ENCODE results near the gene MEX3B. TPM values are rescaled to one million over a fixed set of nuclear protein-coding genes. Genes with fewer than 3 reads are reported as not detected.

The MEX3B gene
- total RNA-seq, 1 experiment from 2014 or later, result 8.5 TPM

DNA sequence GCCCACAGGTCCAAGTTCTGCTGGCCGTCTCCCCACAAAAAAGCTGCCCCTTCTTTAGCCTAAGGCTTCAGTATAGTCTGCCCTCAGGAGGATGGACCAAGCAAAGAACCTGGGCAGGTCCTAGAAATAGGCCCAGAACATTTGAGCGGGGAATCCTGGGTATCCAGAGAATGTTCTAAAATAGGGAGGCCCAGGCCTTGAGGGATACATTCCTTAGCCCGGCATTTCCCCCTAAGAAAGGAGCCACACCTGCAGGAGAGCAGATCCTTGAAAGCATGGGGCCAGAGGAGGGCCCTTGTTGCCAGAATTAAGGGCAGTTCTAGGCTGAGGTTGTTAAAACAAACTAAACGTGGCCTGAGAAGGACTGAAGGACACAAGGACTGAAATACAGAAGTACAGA lies 20.6 kb upstream of the MEX3B start:
- Histone ChIP-seq H3K27ac (ENCODE audit: low read length) (no peak overlapping the region), H3K4me3 (ENCODE audit: low read depth in 2 of 2, low read length in 2 of 2) (no peak overlapping the region), H3K9me3 (ENCODE audit: control insufficient read depth, insufficient read depth, low read depth, low read length) (no peaks in the 10 kb centered on the region), H3K4me1 (ENCODE audit: control insufficient read depth, insufficient read depth, low read length) (peaks cover 4% of the 10 kb centered on the region), H3K36me3 (ENCODE audit: control insufficient read depth, insufficient read depth, low read length) (no peaks in the 10 kb centered on the region), H3K27me3 (ENCODE audit: control insufficient read depth, insufficient read depth, low read length) (peaks cover 21% of the 10 kb centered on the region)
- TF ChIP-seq SIN3A (IDR thresholded peaks at IDR 0.05; ENCODE audit: borderline replicate concordance, insufficient read depth, low read depth, low read length) (no peak), TCF7L2 (IDR thresholded peaks at IDR 0.05; ENCODE audit: low read depth, low read length) (no peak), POLR2AphosphoS5 (IDR thresholded peaks at IDR 0.05; ENCODE audit: low read depth, low read length) (no peak)
- TF ChIP-seq, protein P1, sequence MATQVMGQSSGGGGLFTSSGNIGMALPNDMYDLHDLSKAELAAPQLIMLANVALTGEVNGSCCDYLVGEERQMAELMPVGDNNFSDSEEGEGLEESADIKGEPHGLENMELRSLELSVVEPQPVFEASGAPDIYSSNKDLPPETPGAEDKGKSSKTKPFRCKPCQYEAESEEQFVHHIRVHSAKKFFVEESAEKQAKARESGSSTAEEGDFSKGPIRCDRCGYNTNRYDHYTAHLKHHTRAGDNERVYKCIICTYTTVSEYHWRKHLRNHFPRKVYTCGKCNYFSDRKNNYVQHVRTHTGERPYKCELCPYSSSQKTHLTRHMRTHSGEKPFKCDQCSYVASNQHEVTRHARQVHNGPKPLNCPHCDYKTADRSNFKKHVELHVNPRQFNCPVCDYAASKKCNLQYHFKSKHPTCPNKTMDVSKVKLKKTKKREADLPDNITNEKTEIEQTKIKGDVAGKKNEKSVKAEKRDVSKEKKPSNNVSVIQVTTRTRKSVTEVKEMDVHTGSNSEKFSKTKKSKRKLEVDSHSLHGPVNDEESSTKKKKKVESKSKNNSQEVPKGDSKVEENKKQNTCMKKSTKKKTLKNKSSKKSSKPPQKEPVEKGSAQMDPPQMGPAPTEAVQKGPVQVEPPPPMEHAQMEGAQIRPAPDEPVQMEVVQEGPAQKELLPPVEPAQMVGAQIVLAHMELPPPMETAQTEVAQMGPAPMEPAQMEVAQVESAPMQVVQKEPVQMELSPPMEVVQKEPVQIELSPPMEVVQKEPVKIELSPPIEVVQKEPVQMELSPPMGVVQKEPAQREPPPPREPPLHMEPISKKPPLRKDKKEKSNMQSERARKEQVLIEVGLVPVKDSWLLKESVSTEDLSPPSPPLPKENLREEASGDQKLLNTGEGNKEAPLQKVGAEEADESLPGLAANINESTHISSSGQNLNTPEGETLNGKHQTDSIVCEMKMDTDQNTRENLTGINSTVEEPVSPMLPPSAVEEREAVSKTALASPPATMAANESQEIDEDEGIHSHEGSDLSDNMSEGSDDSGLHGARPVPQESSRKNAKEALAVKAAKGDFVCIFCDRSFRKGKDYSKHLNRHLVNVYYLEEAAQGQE (IDR thresholded peaks at IDR 0.05; ENCODE audit: insufficient read depth in 1 of 2, low read depth in 2 of 2, low read length in 1 of 2), result no peak
- TF ChIP-seq, protein P2, sequence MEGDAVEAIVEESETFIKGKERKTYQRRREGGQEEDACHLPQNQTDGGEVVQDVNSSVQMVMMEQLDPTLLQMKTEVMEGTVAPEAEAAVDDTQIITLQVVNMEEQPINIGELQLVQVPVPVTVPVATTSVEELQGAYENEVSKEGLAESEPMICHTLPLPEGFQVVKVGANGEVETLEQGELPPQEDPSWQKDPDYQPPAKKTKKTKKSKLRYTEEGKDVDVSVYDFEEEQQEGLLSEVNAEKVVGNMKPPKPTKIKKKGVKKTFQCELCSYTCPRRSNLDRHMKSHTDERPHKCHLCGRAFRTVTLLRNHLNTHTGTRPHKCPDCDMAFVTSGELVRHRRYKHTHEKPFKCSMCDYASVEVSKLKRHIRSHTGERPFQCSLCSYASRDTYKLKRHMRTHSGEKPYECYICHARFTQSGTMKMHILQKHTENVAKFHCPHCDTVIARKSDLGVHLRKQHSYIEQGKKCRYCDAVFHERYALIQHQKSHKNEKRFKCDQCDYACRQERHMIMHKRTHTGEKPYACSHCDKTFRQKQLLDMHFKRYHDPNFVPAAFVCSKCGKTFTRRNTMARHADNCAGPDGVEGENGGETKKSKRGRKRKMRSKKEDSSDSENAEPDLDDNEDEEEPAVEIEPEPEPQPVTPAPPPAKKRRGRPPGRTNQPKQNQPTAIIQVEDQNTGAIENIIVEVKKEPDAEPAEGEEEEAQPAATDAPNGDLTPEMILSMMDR (IDR thresholded peaks at IDR 0.05), result no peak
- no peak for ATAC-seq
- POLR2A ChIA-PET, result no interaction called here
- no peak for DNase-seq (ENCODE audit: low read depth, low spot score)
- in situ Hi-C loops (cut with HindIII; ENCODE audit: low pct_unique_long_range_greater_than_20kb, low sequenced_read_pairs) (no loop called here), intact Hi-C loops (cut with micrococcal nuclease; ENCODE audit: unreplicated experiment) (no loop called here)
- no TSS peak for BruUV-seq (replicated peaks)
- CTCF ChIA-PET, result no interaction called here

DNA sequence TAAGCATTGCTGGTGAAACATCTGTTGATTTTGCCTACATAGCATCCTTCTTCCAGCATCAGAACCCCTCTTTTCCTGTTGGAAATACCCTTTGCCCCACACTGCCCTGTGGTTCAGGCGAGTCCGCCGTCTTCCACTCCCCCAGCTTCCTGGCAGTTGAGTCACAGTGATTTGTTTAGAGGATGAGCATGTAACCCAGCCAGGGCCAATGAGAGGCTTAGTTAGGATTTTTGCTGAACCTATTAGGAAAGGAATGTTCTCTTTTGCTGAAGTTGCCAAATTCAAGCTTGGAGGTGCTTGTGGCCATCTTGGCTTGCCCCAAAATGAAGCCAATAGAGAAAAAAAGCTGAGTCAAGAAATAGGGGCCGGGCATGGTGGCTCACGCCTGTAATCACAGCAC lies 19.0 kb upstream of the MEX3B start:
- ChIA-PET CTCF (no interaction called here), POLR2A (no interaction called here)
- Histone ChIP-seq H3K27me3 (ENCODE audit: control insufficient read depth, insufficient read depth, low read length) (peaks cover 16% of the 10 kb centered on the region), H3K27ac (ENCODE audit: low read length) (no peak overlapping the region), H3K4me1 (ENCODE audit: control insufficient read depth, insufficient read depth, low read length) (peaks cover 4% of the 10 kb centered on the region), H3K36me3 (ENCODE audit: control insufficient read depth, insufficient read depth, low read length) (no peaks in the 10 kb centered on the region), H3K9me3 (ENCODE audit: control insufficient read depth, insufficient read depth, low read depth, low read length) (no peaks in the 10 kb centered on the region), H3K4me3 (ENCODE audit: low read depth in 2 of 2, low read length in 2 of 2) (no peak overlapping the region)
- in situ Hi-C loops (cut with HindIII; ENCODE audit: low pct_unique_long_range_greater_than_20kb, low sequenced_read_pairs), result no loop called here
- no peak for TF ChIP-seq TCF7L2 (IDR thresholded peaks at IDR 0.05; ENCODE audit: low read depth, low read length)
- no peak for TF ChIP-seq POLR2AphosphoS5 (IDR thresholded peaks at IDR 0.05; ENCODE audit: low read depth, low read length)
- TF ChIP-seq, protein P1 (IDR thresholded peaks at IDR 0.05; ENCODE audit: insufficient read depth in 1 of 2, low read depth in 2 of 2, low read length in 1 of 2), result no peak
- TF ChIP-seq SIN3A (IDR thresholded peaks at IDR 0.05; ENCODE audit: borderline replicate concordance, insufficient read depth, low read depth, low read length), result no peak
- TF ChIP-seq, protein P2 (IDR thresholded peaks at IDR 0.05), result no peak
- no TSS peak for BruUV-seq (replicated peaks)
- intact Hi-C loops (cut with micrococcal nuclease; ENCODE audit: unreplicated experiment), result no loop called here
- ATAC-seq, result no peak
- no peak for DNase-seq (ENCODE audit: low read depth, low spot score)

Data from Panc1 (cell line).